Neuronal stem cell (in vitro differentiated cells): ENCODE measurements around the gene COL11A1.

Experiments used
- DNase-seq: peaks from one replicate; pipeline ENCODE4 v3.0.0-alpha.2; 2013; ENCODE audit warnings: low spot score
- H2AFZ ChIP-seq: one replicate; pipeline ENCODE4 v1.6.1; 2013; ENCODE audit warnings: mild to moderate bottlenecking, low read length, inconsistent platforms
- H2AK5ac ChIP-seq: 2 replicates; pipeline ENCODE4 v1.6.1; 2013; ENCODE audit warnings: low read depth, mild to moderate bottlenecking, inconsistent platforms, low read length, moderate library complexity, mixed read lengths
- H2BK120ac ChIP-seq: 2 replicates; pipeline ENCODE4 v1.6.1; 2013; ENCODE audit warnings: low read depth, mild to moderate bottlenecking, inconsistent platforms, low read length, moderate library complexity, mixed read lengths
- H2BK12ac ChIP-seq: one replicate; pipeline ENCODE4 v1.6.1; 2013; ENCODE audit warnings: low read length, inconsistent platforms
- H2BK15ac ChIP-seq: 2 replicates; pipeline ENCODE4 v1.6.1; 2013; ENCODE audit warnings: mild to moderate bottlenecking, low read length, inconsistent platforms, mixed read lengths
- H2BK5ac ChIP-seq: one replicate; pipeline ENCODE4 v1.6.1; 2013; ENCODE audit warnings: inconsistent platforms, mild to moderate bottlenecking, low read length, moderate library complexity
- H3K14ac ChIP-seq: one replicate; pipeline ENCODE4 v1.6.1; 2013; ENCODE audit warnings: low read length, inconsistent platforms
- H3K18ac ChIP-seq: 2 replicates; pipeline ENCODE4 v1.6.1; 2013; ENCODE audit warnings: low read length, inconsistent platforms
- H3K23ac ChIP-seq: 2 replicates; pipeline ENCODE4 v1.6.1; 2013; ENCODE audit warnings: low read depth, mild to moderate bottlenecking, mixed read lengths, low read length, inconsistent platforms; ENCODE audit not compliant: poor library complexity
- H3K27ac ChIP-seq: replicated peaks from 3 replicates; pipeline ENCODE4 v1.5.1; 2013; ENCODE audit warnings: low read length, inconsistent platforms
- H3K27me3 ChIP-seq, 3 experiments: 2 replicates each; pipeline ENCODE4 v1.6.1; 2013; ENCODE audit warnings: low read length in 3 of 3, mild to moderate bottlenecking in 2 of 3, inconsistent platforms in 1 of 3, low read depth in 1 of 3, mixed read lengths in 1 of 3, moderate library complexity in 1 of 3; ENCODE audit not compliant: control insufficient read depth in 3 of 3, insufficient read depth in 3 of 3
- H3K36me3 ChIP-seq, 2 donors: replicated peaks in 1 of 2; 2 replicates each; pipeline ENCODE4 v1.6.1; 2013; ENCODE audit warnings: low read length in 2 of 2; ENCODE audit not compliant: control insufficient read depth in 2 of 2, insufficient read depth in 2 of 2
- H3K4ac ChIP-seq: 2 replicates; pipeline ENCODE4 v1.6.1; 2013; ENCODE audit warnings: inconsistent platforms, mild to moderate bottlenecking, low read length, moderate library complexity
- H3K4me1 ChIP-seq, 2 donors: 1 replicate in 1 of 2; 2 replicates in 1 of 2; pipeline ENCODE4 v1.6.1; 2013; ENCODE audit warnings: low read length in 2 of 2, low read depth in 1 of 2; ENCODE audit not compliant: control insufficient read depth in 2 of 2, insufficient read depth in 1 of 2
- H3K4me2 ChIP-seq: one replicate; pipeline ENCODE4 v1.6.1; 2013; ENCODE audit warnings: mild to moderate bottlenecking, low read length, inconsistent platforms; ENCODE audit not compliant: insufficient read depth, poor library complexity, severe bottlenecking
- H3K4me3 ChIP-seq, 2 donors: 2 replicates each; pipeline ENCODE4 v1.5.1; 2013; ENCODE audit warnings: low read length in 2 of 2, mild to moderate bottlenecking in 2 of 2, inconsistent platforms in 1 of 2, moderate library complexity in 1 of 2
- H3K79me1 ChIP-seq: one replicate; pipeline ENCODE4 v1.6.1; 2013; ENCODE audit warnings: low read depth, mild to moderate bottlenecking, inconsistent platforms, low read length, moderate library complexity
- H3K9ac ChIP-seq: one replicate; pipeline ENCODE4 v1.6.1; 2013; ENCODE audit warnings: mild to moderate bottlenecking, low read depth, low read length, inconsistent platforms; ENCODE audit not compliant: poor library complexity
- H3K9me3 ChIP-seq, 2 donors: replicated peaks in 1 of 2; 2 replicates each; pipeline versions ENCODE3 to v1.6.1; 2013; ENCODE audit warnings: low read length in 2 of 2, mild to moderate bottlenecking in 2 of 2, inconsistent platforms in 1 of 2, low read depth in 1 of 2, mixed read lengths in 1 of 2, moderate library complexity in 1 of 2; ENCODE audit not compliant: control insufficient read depth in 2 of 2, insufficient read depth in 1 of 2
- H4K8ac ChIP-seq: one replicate; pipeline ENCODE4 v1.6.1; 2013; ENCODE audit warnings: low read depth, mild to moderate bottlenecking, inconsistent platforms, low read length, moderate library complexity
- H4K91ac ChIP-seq: one replicate; pipeline ENCODE4 v1.6.1; 2013; ENCODE audit warnings: low read length, low read depth, mild to moderate bottlenecking, inconsistent platforms; ENCODE audit not compliant: poor library complexity
- WGBS, 2 donors: extraction: QIAGEN DNeasy Blood & Tissue Kit; methylation state at CpG; one replicate each; pipeline ENCODE4 v1.1.7; 2013; ENCODE audit warnings: missing lambda C conversion rate in 2 of 2, mixed read lengths in 1 of 2; ENCODE audit not compliant: insufficient read length in 2 of 2, insufficient replicate concordance in 1 of 2; ENCODE audit errors: extremely low coverage in 2 of 2; 5-methylcytosine and 5-hydroxymethylcytosine counted together

The COL11A1 gene

GRCh38 chr1:102978874-102979273 is 129.4 kb downstream of the COL11A1 start:
- no peak overlapping the region for H3K27ac ChIP-seq
- no peak overlapping the region for H3K4ac ChIP-seq
- no CpG with 5 or more reads among the region's 6 CpGs for WGBS, 2 donors
- H2BK12ac ChIP-seq: no peak overlapping the region
- no peak overlapping the region for H4K91ac ChIP-seq
- DNase-seq: no peak
- no peak overlapping the region for H3K14ac ChIP-seq
- H3K4me3 ChIP-seq: no peak overlapping the region
- no peaks in the 10 kb centered on the region for H3K4me1 ChIP-seq
- H3K36me3 ChIP-seq: peaks cover 2 to 8% of the 10 kb centered on the region in 2 donors
- H3K27me3 ChIP-seq: no peaks in the 10 kb centered on the region
- H3K18ac ChIP-seq: no peak overlapping the region
- no peaks in the 10 kb centered on the region for H3K79me1 ChIP-seq
- no peak overlapping the region for H2AFZ ChIP-seq
- no peak overlapping the region for H2BK5ac ChIP-seq
- no peak overlapping the region for H3K4me2 ChIP-seq
- no peak overlapping the region for H3K23ac ChIP-seq
- H2BK120ac ChIP-seq: no peak overlapping the region
- no peaks in the 10 kb centered on the region for H3K9me3 ChIP-seq
- H2BK15ac ChIP-seq: no peak overlapping the region
- no peak overlapping the region for H2AK5ac ChIP-seq
- no peak overlapping the region for H3K9ac ChIP-seq
- H4K8ac ChIP-seq: no peak overlapping the region

DNA sequence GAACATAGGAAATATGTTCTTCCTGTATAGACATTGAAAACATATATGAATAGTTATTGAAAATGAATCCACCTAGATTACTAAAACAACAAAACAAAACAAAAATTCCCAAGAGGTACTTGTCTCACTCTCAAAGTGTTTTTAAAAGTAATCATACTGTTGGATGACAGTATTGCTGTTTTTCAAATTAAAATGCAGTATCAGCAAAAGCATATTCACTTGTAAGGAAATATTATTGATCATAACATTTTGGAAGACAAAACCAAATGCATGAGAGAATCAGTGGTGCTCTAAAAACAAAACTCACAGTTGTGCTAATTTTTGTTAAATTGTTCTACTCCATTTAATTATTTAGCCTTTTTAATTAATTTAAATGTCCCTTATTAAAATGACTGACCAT is 131.0 kb downstream of the COL11A1 start:
- no peak overlapping the region for H3K4ac ChIP-seq
- H2BK5ac ChIP-seq: no peak overlapping the region
- no peak overlapping the region for H3K18ac ChIP-seq
- no peak overlapping the region for H3K9ac ChIP-seq
- no peak overlapping the region for H3K4me3 ChIP-seq
- H3K4me1 ChIP-seq: no peaks in the 10 kb centered on the region
- no peak overlapping the region for H4K8ac ChIP-seq
- H3K14ac ChIP-seq: no peak overlapping the region
- no peaks in the 10 kb centered on the region for H3K27me3 ChIP-seq
- no peak overlapping the region for H2BK12ac ChIP-seq
- H2BK15ac ChIP-seq: no peak overlapping the region
- H3K27ac ChIP-seq: no peak overlapping the region
- peaks cover 2 to 7% of the 10 kb centered on the region in 2 donors for H3K36me3 ChIP-seq
- no peak for DNase-seq
- H2AFZ ChIP-seq: no peak overlapping the region
- H2BK120ac ChIP-seq: no peak overlapping the region
- H4K91ac ChIP-seq: no peak overlapping the region
- H3K23ac ChIP-seq: no peak overlapping the region
- H2AK5ac ChIP-seq: no peak overlapping the region
- H3K79me1 ChIP-seq: no peaks in the 10 kb centered on the region
- H3K4me2 ChIP-seq: no peak overlapping the region
- H3K9me3 ChIP-seq: no peaks in the 10 kb centered on the region

DNA sequence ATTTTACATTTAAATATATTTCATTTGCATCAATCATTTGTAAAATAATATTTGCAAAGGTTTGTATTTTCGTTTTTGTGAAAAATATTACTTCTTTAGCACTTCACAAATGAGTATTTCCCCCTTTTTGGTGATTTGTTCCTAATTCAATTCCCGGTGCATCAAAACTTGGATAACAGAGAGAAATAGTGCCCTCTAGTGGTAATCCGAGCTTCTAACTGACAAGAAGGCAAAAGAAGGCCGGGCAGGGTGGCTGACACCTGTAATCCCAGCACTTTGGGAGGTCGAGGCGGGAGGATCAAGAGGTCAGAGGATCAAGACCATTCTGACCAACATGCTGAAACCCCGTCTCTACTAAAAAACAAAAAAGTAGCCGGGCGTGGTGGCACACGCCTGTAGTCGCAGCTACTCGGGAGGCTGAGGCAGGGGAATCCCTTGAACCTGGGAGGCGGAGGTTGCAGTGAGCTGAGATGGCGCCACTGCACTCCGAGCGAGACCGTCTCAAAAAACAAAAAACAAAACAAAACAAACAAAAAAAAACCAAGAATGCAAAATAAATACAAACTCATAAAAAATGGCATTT is 137.7 kb downstream of the COL11A1 start:
- Histone ChIP-seq H4K91ac (no peak overlapping the region), H3K4ac (no peak overlapping the region)
- DNase-seq: peak; percentile 37

DNA sequence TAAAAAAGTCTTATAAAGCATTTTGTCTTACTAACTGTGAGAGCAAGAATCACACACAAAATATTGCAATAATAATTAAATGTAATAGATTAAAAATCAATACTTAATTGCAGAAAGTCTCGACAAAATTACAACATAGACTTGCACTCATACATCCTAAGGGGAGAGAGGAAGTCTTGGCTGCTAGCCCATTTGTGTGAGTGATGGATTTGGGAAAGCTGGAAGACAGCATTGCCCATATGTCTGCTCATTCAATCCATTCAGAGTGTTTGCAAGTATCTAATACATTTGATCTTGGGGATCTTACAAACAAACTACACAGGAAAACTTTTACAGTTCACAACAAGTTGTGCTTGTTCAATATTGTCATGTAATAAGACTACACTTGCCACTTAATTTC is 140.5 kb downstream of the COL11A1 start:
- DNase-seq: no peak
- Histone ChIP-seq H3K23ac (no peak overlapping the region), H3K18ac (no peak overlapping the region), H2BK12ac (no peak overlapping the region), H3K27me3 (no peaks in the 10 kb centered on the region), H2BK120ac (no peak overlapping the region), H4K91ac (no peak overlapping the region), H3K9me3 (no peaks in the 10 kb centered on the region), H2BK15ac (no peak overlapping the region), H2AK5ac (no peak overlapping the region), H3K4me1 (no peaks in the 10 kb centered on the region), H2BK5ac (no peak overlapping the region), H3K4ac (no peak overlapping the region), H3K14ac (no peak overlapping the region), H3K36me3 (peaks cover 5 to 9% of the 10 kb centered on the region in 2 donors), H3K27ac (no peak overlapping the region), H3K9ac (no peak overlapping the region), H3K4me3 (no peak overlapping the region), H4K8ac (no peak overlapping the region), H3K79me1 (no peaks in the 10 kb centered on the region), H3K4me2 (no peak overlapping the region), H2AFZ (no peak overlapping the region)
- no CpG with 5 or more reads among the region's 1 CpG for WGBS, 2 donors

More for the DNA sequence above, 137.7 kb downstream of the COL11A1 start:
- no peak overlapping the region for H3K18ac ChIP-seq
- no peak overlapping the region for H2BK120ac ChIP-seq
- H3K23ac ChIP-seq: no peak overlapping the region
- H3K36me3 ChIP-seq: peaks cover 3 to 6% of the 10 kb centered on the region in 2 donors
- H2AFZ ChIP-seq: no peak overlapping the region
- no peaks in the 10 kb centered on the region for H3K79me1 ChIP-seq
- H2BK12ac ChIP-seq: no peak overlapping the region
- no peak overlapping the region for H3K4me2 ChIP-seq
- H3K4me1 ChIP-seq: no peaks in the 10 kb centered on the region
- H3K27ac ChIP-seq: no peak overlapping the region
- H2AK5ac ChIP-seq: no peak overlapping the region
- no peak overlapping the region for H4K8ac ChIP-seq
- H2BK15ac ChIP-seq: no peak overlapping the region
- no peak overlapping the region for H3K9ac ChIP-seq
- no peaks in the 10 kb centered on the region for H3K27me3 ChIP-seq
- no CpG with 5 or more reads among the region's 17 CpGs for WGBS, 2 donors
- H2BK5ac ChIP-seq: no peak overlapping the region
- H3K9me3 ChIP-seq: no peaks in the 10 kb centered on the region
- no peak overlapping the region for H3K4me3 ChIP-seq
- H3K14ac ChIP-seq: no peak overlapping the region
